OCI-LY7 (cell line): ENCODE data around the gene ACTL8. TPM values are rescaled to one million over a fixed set of nuclear protein-coding genes. Genes with fewer than 3 reads are reported as not detected.

Experiments
- BruUV-seq: library from RNA; stranded (reverse); fragments of 400-500 nt; replicated peaks from 2 replicates; lab custom pipeline; 2021; lab: Mats Ljungman, UMichigan
- CTCF ChIA-PET: fragments of 300-600 bp; sonication (Branson Sonifier 250); formaldehyde crosslinking; loops from one replicate; lab custom pipeline; 2022; ENCODE audit warnings: antibody characterized with exemption; ENCODE audit not compliant: unreplicated experiment; lab: Charles Lee
- POLR2A ChIA-PET: fragments of 300-600 bp; sonication (Branson Sonifier 250); formaldehyde crosslinking; loops from one replicate; lab custom pipeline; 2022; ENCODE audit warnings: antibody characterized with exemption; lab: Charles Lee
- DNase-seq: peaks from one replicate; pipeline ENCODE4 v3.0.0-alpha.2; 2015; ENCODE audit warnings: low spot score
- H2AFZ ChIP-seq: fragments of 200-600 bp; sonication (generic), shearing (Covaris generic); 2 replicates; pipeline ENCODE4 v1.6.1; 2014; ENCODE audit warnings: mild to moderate bottlenecking, antibody characterized with exemption, low read length, moderate library complexity
- H3K27ac ChIP-seq: fragments of 200-600 bp; sonication (generic); 2 replicates; pipeline ENCODE4 v1.5.1; 2014; ENCODE audit warnings: mixed run types, low read depth, mild to moderate bottlenecking, moderate library complexity, low read length, inconsistent platforms; ENCODE audit not compliant: poor library complexity, severe bottlenecking
- H3K36me3 ChIP-seq: fragments of 200-600 bp; sonication (generic); 2 replicates; pipeline ENCODE4 v1.6.1; 2014; ENCODE audit warnings: mild to moderate bottlenecking, antibody characterized with exemption, low read length, moderate library complexity, mixed read lengths; ENCODE audit not compliant: insufficient read depth
- H3K4me1 ChIP-seq: fragments of 200-600 bp; sonication (generic); 2 replicates; pipeline ENCODE4 v1.5.1; 2014; ENCODE audit warnings: mild to moderate bottlenecking, low read length; ENCODE audit not compliant: insufficient read depth, poor library complexity, severe bottlenecking
- H3K4me2 ChIP-seq: fragments of 200-600 bp; sonication (generic); 2 replicates; pipeline ENCODE4 v1.6.1; 2014; ENCODE audit warnings: mild to moderate bottlenecking, low read length
- H3K4me3 ChIP-seq: fragments of 200-600 bp; sonication (generic); 2 replicates; pipeline ENCODE4 v1.5.1; 2014; ENCODE audit warnings: mild to moderate bottlenecking, low read depth, low read length; ENCODE audit not compliant: poor library complexity, severe bottlenecking
- H3K79me2 ChIP-seq: fragments of 200-600 bp; sonication (generic); 2 replicates; pipeline ENCODE4 v1.6.1; 2016; ENCODE audit warnings: low read depth, mild to moderate bottlenecking, low read length, moderate library complexity, mixed read lengths; ENCODE audit not compliant: insufficient read depth
- H3K9me2 ChIP-seq: fragments of 200-600 bp; sonication (generic); 2 replicates; pipeline ENCODE4 v1.6.1; 2016; ENCODE audit warnings: mild to moderate bottlenecking, low read length, mixed read lengths; ENCODE audit not compliant: insufficient read depth
- H3K9me3 ChIP-seq: fragments of 200-600 bp; sonication (generic); 2 replicates; pipeline ENCODE4 v1.6.1; 2014; ENCODE audit warnings: mild to moderate bottlenecking, mixed run types, low read length, mixed read lengths
- H4K20me1 ChIP-seq: fragments of 200-600 bp; sonication (generic); 2 replicates; pipeline ENCODE4 v1.6.1; 2014; ENCODE audit warnings: mild to moderate bottlenecking, antibody characterized with exemption, low read length, moderate library complexity, mixed read lengths; ENCODE audit not compliant: insufficient read depth
- CTCF ChIP-seq: fragments of 200-600 bp; sonication (generic); conservative IDR thresholded peaks from 2 replicates; pipeline ENCODE4 v1.5.1; 2014; ENCODE audit warnings: mild to moderate bottlenecking, antibody characterized with exemption, low read length, moderate library complexity, mixed read lengths
- EZH2phosphoT487 ChIP-seq: fragments of 200-600 bp; sonication (generic); IDR thresholded peaks from 2 replicates; pipeline ENCODE4 v1.6.1; 2018; ENCODE audit warnings: low read depth, borderline replicate concordance, mild to moderate bottlenecking, mixed run types, antibody characterized with exemption, low read length, moderate library complexity, mixed read lengths
- intact Hi-C: fragments of 100-400 bp; cut with micrococcal nuclease; formaldehyde crosslinking; loops from one replicate; pipeline ENCODE4 v1.10.0; 2022; ENCODE audit not compliant: unreplicated experiment
- total RNA-seq, 2 experiments: library from RNA; depleted of rRNA in 1 of 2; stranded (reverse); fragments of >200 nt in 1 of 2; shearing (Covaris generic) in 1 of 2; gene quantifications; 2 replicates each; pipeline ENCODE4 v1.2.3, GENCODE V29; 2014 to 2022

ACTL8 gene
- total RNA-seq, 2 experiments from 2014 or later = not detected

- H3K4me1 ChIP-seq = no peaks in the 10 kb centered on the region
- H3K9me3 ChIP-seq = no peaks in the 10 kb centered on the region
- no TSS peak for BruUV-seq
- intact Hi-C loops = no loop called here
- no peaks in the 10 kb centered on the region for H3K79me2 ChIP-seq
- no peak for DNase-seq
- no peaks in the 10 kb centered on the region for H4K20me1 ChIP-seq
- H3K27ac ChIP-seq = no peak overlapping the region
- H2AFZ ChIP-seq = no peak overlapping the region
- TF ChIP-seq EZH2phosphoT487 (no peak), CTCF (no peak)
- CTCF ChIA-PET = no interaction called here
- no peaks in the 10 kb centered on the region for H3K36me3 ChIP-seq
- no peak overlapping the region for H3K4me2 ChIP-seq
- no peak overlapping the region for H3K4me3 ChIP-seq
- POLR2A ChIA-PET = no interaction called here
- H3K9me2 ChIP-seq = no peaks in the 10 kb centered on the region
These were observed 29.9 kb upstream of the ACTL8 start for GRCh38 chr1:17725084-17725719.

GRCh38 chr1:17725811-17726582, 29.1 kb upstream of the ACTL8 start:
- intact Hi-C loops = no loop called here
- H3K36me3 ChIP-seq = no peaks in the 10 kb centered on the region
- DNase-seq = no peak
- POLR2A ChIA-PET = no interaction called here
- BruUV-seq = no TSS peak
- H4K20me1 ChIP-seq = no peaks in the 10 kb centered on the region
- no peak overlapping the region for H2AFZ ChIP-seq
- CTCF ChIA-PET = no interaction called here
- no peaks in the 10 kb centered on the region for H3K79me2 ChIP-seq
- TF ChIP-seq CTCF = no peak
- TF ChIP-seq EZH2phosphoT487 = no peak
- H3K27ac ChIP-seq = no peak overlapping the region
- H3K9me2 ChIP-seq = no peaks in the 10 kb centered on the region
- no peaks in the 10 kb centered on the region for H3K4me1 ChIP-seq
- H3K4me3 ChIP-seq = no peak overlapping the region
- no peak overlapping the region for H3K4me2 ChIP-seq
- no peaks in the 10 kb centered on the region for H3K9me3 ChIP-seq

- intact Hi-C loops = no loop called here
- no peaks in the 10 kb centered on the region for H3K4me1 ChIP-seq
- ChIA-PET CTCF (no interaction called here), POLR2A (no interaction called here)
- no TSS peak for BruUV-seq
- no peak overlapping the region for H2AFZ ChIP-seq
- H4K20me1 ChIP-seq = no peaks in the 10 kb centered on the region
- no peak for DNase-seq
- H3K4me3 ChIP-seq = no peak overlapping the region
- H3K27ac ChIP-seq = no peak overlapping the region
- no peaks in the 10 kb centered on the region for H3K9me2 ChIP-seq
- H3K36me3 ChIP-seq = no peaks in the 10 kb centered on the region
- no peaks in the 10 kb centered on the region for H3K79me2 ChIP-seq
- H3K9me3 ChIP-seq = no peaks in the 10 kb centered on the region
- H3K4me2 ChIP-seq = no peak overlapping the region
- no peak for TF ChIP-seq EZH2phosphoT487
- no peak for TF ChIP-seq CTCF
These were observed 26.9 kb upstream of the ACTL8 start for GRCh38 chr1:17728123-17728712.
